IPS DF 19.7 (cell line): ENCODE results near the gene RABGGTA.
A peak's percentile ranks its signal among the peaks of the same experiment; 100 is the strongest.

ENCODE experiments used
- DNase-seq: peaks from one replicate; pipeline ENCODE4 v3.0.0-alpha.2; 2013; ENCODE audit warnings: low read depth, low spot score

RABGGTA gene, protein sequence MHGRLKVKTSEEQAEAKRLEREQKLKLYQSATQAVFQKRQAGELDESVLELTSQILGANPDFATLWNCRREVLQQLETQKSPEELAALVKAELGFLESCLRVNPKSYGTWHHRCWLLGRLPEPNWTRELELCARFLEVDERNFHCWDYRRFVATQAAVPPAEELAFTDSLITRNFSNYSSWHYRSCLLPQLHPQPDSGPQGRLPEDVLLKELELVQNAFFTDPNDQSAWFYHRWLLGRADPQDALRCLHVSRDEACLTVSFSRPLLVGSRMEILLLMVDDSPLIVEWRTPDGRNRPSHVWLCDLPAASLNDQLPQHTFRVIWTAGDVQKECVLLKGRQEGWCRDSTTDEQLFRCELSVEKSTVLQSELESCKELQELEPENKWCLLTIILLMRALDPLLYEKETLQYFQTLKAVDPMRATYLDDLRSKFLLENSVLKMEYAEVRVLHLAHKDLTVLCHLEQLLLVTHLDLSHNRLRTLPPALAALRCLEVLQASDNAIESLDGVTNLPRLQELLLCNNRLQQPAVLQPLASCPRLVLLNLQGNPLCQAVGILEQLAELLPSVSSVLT

DNA sequence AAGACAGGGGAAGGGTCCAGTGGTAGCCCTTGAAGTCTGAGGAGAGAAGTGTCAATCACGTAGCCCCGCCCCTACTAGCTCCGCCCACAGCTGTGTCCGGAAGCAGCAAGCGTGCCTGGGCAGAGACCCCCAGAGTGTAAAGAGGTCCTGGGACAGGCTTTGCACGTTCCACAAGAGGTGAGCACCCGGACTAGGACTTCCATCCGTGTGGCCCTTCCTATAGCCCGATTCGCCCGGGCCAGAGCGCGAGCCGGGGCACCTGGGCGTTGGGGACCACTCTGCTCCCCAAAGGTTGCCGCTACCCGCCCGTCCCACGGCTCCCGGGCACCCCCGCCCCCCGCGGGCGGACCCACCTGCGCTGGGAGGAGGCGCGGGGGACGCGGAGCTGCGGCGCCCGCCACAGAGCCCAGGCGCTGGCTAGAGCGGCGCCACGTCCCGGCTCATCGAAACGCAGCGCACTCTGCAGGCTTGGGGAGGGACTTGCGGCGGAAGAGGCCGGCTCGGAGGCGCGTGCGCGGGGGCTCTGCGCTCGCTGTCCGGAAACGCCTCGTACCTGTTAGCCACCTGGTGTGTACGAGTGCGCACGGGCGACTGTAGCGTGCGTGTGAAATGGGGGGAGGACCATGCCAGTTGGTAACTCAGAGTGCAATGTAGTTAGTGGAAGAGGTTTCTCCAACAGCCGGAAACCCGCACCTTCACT is at the start of gene RABGGTA:
RABGGTA (minus strand) TSS at position 464 of the 700 bp plus-strand sequence. CDS start 482 bp downstream, outside the sequence.
- peak; percentile 71 for DNase-seq

DNA sequence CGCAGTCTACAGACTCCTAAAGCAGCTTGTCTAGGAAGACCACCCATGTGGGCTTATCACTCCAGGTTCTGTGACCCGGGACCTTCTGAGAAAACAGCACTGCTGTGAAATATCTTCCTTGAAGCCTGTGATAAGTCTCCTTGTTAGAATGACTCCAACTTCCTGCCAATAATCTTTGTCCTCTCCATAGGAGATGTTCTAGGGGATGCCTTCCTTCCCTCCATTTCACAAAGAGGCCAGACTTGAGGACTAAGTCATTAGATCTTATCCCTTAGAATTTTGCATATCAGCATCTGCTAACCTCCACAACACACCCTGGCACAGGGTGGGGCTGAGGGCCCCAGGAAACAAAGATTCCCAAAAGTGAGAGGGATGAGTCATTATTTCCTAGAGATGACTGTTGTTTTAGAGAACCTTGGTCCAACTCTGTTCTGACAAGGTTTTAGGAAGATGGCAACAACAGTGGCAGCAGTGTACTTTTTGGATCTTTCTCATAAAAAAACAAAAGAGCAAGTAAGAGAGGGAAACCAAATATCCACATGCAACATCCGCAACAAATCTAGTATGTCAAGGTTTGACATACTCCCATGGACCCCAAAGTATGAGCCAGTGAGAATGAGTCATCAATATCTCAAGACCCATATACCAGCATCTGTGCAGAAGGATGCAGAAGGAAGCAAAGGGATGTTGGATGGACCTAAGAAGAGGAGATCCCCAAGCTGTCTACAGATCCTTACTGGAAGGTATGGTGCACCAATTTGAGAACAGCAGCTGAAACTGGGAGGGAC is 45.9 kb upstream of the RABGGTA start:
- no peak for DNase-seq

DNA sequence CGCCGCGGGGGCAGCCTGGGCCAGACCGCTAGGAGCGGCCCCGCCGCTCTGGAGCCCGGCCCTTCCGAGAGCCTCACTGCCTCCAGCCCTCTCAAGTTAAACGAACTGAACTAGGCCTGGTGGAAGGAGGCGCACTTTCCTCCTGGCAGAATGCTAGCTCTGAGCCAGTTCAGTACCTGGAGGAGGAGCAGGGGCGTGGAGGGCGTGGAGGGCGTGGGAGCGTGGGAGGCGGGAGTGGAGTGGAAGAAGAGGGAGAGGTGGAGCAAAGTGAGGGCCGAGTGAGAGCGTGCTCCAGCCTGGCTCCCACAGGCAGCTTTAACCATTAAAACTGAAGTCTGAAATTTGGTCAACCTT is 45.2 kb upstream of the RABGGTA start:
- DNase-seq: no peak

DNA sequence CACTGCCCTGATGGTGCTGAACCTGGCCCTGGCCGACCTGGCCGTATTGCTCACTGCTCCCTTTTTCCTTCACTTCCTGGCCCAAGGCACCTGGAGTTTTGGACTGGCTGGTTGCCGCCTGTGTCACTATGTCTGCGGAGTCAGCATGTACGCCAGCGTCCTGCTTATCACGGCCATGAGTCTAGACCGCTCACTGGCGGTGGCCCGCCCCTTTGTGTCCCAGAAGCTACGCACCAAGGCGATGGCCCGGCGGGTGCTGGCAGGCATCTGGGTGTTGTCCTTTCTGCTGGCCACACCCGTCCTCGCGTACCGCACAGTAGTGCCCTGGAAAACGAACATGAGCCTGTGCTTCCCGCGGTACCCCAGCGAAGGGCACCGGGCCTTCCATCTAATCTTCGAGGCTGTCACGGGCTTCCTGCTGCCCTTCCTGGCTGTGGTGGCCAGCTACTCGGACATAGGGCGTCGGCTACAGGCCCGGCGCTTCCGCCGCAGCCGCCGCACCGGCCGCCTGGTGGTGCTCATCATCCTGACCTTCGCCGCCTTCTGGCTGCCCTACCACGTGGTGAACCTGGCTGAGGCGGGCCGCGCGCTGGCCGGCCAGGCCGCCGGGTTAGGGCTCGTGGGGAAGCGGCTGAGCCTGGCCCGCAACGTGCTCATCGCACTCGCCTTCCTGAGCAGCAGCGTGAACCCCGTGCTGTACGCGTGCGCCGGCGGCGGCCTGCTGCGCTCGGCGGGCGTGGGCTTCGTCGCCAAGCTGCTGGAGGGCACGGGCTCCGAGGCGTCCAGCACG is 44.6 kb upstream of the RABGGTA start:
- no peak for DNase-seq

DNA sequence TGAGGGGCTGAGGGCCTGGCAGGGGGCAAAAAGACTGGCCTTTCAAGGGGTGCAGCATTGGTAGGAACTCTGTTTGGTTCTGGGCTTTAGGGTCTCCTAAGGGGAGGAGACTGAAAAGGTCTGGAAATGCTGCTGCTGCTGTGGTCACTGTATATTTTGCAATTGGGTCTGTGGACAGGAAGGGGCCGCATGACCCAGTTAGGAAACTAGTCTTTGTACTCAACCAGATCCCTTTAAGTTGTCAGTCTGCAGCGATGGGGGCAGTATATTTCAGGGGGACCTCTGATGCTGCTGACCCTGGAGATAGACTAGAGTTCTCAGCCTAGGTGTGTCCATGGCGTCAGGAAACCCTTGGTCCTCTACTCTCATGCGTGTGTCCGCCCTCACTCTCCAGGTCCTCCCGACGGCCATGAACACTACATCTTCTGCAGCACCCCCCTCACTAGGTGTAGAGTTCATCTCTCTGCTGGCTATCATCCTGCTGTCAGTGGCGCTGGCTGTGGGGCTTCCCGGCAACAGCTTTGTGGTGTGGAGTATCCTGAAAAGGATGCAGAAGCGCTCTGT is 43.9 kb upstream of the RABGGTA start:
- DNase-seq: no peak

DNA sequence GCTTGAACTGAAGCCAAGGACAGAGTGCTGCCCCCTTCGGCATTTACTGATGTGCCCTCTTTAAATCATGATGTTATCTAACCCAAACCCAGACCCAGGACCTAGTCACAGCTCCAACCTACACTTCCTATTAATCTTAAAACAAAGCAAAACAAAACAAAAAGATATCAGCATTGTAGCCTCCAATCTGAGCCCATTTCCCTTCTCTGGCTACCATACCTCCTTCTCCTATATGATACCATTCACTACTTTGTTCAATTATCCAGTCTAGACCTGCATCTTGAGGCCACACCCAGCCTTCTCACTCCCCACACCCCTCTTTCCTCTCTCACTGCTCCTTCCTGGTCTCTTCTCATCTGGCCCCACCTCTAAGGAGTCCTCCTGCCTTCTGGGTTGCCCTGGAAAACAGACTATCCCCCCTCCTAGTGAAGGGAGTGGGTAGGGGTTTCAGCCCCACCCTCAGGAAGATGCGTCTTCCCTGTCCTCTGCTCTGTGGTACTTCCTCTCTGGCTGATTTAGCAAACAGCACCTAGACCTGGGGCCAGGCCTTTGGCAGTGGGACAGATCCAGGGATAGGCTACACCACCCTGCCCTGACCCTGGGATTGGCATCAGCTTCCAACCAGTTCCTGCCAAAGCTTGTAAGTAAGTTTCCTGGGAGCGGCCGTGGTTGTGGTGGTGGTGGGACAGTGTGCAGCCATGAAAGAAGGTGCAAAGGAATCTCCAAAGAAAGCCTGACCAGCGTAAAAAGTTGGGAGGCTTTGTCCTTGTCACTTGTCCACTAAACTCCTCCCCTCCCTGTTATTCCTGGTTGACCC is 43.2 kb upstream of the RABGGTA start:
- DNase-seq: no peak

DNA sequence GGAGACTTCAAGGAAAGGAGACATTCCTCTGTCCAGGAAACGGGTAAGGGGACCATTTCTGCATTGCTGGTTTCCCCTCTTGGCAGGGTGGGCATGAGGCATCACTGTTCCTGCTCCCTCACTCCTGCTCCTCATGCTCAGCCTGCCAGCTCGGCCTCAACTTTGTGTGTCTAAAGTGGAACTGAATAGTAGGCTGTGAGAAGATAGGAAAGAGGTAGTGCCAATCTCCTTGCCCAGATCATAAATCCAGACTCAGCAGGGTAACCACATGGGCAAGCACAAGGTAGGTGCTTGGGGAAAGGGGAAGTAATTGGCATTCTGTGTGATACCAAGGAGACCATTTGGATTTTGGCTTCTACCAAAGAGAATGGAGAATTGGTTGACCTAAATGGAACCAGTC is 42.5 kb upstream of the RABGGTA start:
- no peak for DNase-seq

DNA sequence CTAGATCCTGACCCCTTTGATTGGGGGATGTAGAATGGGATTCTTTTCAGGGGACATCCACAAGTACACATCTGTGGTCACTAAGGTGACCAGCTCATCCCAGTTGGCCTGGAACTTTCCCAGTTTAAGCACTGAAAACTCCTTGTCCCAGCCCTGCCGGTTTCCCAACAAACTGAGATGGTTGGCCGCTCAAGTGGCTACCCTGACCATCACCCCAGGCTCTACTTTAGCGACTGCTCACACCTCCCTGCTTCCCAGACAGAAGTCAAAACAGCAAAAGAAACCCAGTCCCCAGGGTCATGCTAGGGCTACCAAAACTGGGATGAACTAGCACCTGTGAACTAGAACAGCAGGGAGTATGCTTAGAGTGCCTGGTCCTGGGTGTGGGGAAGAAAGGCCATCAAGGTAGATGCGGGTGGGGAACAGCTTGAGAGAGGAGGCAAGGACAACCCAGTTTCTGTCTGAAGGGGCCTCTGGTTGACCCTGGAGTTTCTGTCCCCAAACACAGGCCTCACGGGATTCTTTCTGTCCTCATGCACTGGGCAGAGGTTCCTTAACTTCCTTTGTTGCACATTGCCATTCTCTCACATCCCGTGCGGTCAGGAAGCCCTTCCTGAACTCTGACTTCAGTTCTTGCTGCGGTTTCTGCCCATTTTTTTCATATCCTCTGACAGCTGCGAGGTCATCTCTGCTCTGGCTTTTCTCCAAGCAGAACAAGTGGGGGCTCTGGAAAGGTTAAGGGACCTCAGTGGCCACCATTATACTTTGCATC is 41.5 kb upstream of the RABGGTA start:
- no peak for DNase-seq

DNA sequence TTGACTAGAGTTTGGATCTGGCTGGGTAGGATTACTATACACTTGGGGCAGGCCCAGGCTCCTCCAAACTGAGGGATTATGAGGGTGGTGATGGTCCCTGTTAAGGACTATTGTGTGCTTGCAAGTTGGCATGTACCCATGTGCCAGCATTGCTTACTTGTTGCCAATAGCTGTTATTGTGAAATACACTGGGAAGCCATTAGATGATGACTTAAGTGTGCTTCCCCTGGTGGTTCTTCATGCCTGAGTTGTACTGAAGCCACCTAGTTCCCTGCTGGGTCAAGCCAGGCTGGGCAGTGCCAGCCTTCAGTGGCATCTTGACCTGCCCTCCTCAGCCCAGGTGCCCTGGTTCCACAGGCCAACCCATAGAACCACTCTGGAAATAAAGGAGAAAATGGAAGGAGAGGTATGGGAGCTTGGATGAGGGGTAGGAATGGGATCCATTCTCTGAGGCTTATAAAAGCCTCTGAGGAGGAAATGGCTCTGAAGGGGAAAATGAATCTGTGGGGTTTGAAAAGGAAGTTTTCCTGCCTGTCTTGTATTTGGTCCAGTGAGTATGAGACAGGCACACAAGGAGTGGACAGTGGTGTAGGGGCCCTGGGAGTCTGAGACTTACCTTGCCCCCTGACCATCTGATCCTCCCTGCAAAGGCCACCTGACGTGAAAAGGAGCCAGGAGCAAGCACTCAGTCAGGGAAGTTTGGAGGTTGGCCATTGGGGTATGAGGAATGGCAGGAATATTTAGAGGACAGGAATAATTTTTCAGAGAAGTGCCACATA is 40.6 kb upstream of the RABGGTA start:
- no peak for DNase-seq

DNA sequence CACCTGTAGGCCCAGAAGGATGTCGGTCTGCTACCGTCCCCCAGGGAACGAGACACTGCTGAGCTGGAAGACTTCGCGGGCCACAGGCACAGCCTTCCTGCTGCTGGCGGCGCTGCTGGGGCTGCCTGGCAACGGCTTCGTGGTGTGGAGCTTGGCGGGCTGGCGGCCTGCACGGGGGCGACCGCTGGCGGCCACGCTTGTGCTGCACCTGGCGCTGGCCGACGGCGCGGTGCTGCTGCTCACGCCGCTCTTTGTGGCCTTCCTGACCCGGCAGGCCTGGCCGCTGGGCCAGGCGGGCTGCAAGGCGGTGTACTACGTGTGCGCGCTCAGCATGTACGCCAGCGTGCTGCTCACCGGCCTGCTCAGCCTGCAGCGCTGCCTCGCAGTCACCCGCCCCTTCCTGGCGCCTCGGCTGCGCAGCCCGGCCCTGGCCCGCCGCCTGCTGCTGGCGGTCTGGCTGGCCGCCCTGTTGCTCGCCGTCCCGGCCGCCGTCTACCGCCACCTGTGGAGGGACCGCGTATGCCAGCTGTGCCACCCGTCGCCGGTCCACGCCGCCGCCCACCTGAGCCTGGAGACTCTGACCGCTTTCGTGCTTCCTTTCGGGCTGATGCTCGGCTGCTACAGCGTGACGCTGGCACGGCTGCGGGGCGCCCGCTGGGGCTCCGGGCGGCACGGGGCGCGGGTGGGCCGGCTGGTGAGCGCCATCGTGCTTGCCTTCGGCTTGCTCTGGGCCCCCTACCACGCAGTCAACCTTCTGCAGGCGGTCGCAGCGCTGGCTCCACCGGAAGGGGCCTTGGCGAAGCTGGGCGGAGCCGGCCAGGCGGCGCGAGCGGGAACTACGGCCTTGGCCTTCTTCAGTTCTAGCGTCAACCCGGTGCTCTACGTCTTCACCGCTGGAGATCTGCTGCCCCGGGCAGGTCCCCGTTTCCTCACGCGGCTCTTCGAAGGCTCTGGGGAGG is 39.5 kb upstream of the RABGGTA start, which contains the start of gene LTB4R:
LTB4R (plus strand) TSS at position 857 of the 959 bp plus-strand sequence. CDS start 4,150 bp downstream, outside the sequence.
- DNase-seq: no peak

DNA sequence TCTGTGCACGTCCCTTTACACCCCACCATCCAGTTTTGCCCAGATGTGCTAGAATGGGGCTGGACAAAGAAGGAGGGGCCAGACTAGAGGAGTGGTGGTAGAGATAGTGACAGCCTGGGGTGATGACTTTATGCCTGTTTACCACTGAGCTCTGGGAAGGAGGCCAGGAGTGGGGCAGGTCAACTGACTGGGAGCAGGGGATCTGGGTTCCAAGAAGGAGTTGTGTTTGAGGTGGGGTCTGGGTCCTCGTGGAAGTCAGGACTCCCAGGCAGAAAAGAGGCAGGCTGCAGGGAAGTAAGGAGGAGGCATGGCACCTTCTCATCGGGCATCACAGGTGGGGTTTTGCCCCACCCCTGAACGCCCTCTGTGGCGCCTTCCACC is 38.9 kb upstream of the RABGGTA start:
- no peak for DNase-seq

DNA sequence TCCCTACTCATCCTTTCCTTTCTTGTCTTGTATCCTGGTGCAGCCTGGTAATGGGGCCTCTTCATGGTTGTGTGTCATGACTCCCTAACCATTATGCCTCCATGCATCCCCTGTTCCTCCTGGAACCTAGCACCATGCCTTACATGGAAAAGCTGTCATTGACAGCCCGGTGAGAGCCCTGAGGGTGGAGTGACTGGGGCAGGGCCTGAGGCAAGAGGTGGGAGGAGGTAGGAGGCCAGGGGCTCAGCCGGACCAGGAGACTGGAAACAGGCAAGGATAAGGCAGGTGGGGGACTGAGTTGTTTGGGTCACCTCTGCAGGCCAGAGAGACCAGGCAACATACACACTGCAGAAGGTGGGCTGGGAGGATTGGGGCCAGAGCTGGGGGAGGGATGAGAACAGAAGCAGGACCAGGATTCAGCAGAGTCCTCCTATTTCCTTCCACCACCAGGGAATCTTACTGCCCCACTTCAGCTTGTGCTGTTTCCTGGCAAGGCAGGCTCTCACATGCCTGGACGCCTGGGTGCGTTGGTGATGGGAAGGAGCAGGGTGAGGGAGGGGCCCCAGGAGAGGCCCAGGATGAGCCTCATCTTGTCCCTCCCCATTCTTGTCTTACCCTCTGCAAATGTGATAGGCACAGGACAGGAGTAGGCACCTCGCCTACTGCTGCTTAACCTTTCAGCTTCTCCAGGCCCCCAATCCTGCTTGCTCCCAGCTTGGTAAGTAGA is 38.3 kb upstream of the RABGGTA start, which contains the start of gene LTB4R2:
LTB4R2 (plus strand) TSS at position 603 of the 727 bp plus-strand sequence. CDS start 525 bp downstream, outside the sequence.
- DNase-seq: no peak

DNA sequence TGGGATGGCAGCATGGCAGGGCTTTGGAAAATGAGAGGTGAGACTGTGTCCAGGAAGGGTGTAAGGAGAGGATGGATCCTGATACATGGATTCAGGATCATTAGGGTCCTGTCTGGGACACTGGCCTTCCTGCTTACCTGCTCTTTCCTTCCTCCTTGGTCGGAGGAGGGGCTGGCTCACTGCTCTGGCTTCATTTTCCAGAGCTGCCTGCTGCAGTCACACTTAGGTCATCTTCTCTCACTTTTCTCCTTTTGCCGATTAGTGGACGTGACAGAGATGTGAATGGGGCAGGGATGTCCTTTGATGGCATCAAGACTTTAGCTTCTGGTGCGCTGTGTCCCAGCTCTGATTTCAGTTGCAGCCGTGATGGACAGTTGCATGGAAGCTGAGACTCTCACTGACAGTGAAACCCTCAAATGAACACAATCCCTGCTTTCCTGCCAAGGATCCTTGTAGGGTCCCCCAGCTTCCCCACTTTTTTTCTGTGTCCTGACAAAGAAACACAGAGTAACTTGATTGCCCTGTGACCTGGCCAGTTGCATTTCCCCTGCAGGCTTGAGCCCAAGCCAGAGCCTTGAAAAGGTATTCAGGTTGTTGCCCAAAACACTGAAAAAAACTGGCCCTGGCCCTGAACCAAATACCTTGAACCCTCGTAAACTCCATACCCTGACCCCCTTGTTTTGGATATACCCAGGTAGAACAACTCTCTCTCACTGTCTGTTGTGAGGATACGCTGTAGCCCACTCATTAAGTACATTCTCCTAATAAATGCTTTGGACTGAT is 37.1 kb upstream of the RABGGTA start:
- no peak for DNase-seq

DNA sequence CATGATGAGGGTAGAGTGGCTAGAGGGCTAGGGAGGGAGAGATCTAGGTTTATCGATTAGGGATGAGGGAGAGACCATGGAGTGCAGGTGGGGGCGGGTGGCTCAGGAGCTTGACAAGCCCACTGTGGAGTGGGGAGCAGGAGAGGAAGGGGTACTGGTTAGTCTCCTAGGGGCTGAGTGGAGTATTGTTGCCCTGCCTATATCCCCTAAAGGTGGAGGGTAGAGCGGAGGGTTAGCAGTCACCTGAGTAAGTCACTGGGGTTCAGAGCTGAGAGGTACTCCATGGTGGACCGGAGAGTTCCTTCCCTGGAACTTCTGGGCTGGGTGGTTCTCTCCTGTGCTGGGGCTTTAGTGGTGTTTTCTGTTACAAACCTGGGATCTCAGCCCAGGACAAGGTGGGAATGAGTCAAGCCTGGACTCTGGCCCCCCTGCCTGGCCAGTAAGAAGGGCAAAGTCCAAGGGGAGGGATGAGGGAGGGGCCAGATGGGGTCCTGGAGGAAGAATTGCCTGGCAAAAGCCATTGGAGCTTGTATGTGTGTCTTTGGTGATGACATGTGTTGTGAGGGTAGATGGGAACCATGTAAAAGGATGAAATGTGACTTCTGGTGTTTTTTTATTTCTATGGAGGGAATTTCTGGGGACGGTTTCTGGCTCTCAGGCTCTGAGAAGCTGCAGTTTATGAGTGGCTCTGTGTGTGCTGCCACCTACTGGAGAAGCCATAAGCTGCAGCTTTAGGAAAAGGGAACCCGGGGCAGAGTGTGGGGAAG is 36.4 kb upstream of the RABGGTA start, which contains the start of gene CIDEB:
CIDEB (minus strand) TSS at position 403 of the 767 bp plus-strand sequence; CDS start at position 284, 119 bp downstream.
- no peak for DNase-seq

DNA sequence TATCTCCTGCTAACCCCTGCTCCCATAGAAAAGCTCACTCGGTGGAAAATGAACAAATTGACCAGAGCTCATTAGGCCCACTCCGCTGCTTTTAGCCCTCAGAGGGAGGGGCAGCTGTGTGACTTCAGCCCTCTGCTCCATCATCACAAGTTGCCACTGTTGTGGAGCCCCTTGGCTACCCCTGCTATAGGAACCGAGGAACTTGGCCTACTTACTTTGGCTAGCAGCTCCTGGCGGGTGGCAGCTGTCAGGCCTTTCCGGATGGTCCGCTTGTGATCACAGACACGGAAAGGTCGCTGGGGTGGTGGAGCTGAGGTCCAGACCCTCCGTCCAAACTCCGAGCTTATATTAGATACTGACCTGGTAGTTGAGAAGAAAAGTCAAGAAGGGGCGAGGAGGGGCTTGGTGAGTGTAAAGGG is 35.8 kb upstream of the RABGGTA start:
- no peak for DNase-seq
